Spleen (tissue), 7 donors: ENCODE data around the gene ATP13A4.

Experiments used
- CTCF ChIP-seq, 11 experiments: fragments of 200-600 bp in 7 of 11; fragments of 450-650 bp in 4 of 11; sonication (generic) in 4 of 11; IDR thresholded peaks in 8 of 11; conservative IDR thresholded peaks in 3 of 11; 1 replicate in 7 of 11; 2 replicates in 4 of 11; pipeline versions ENCODE4 v1.4.0 to v1.8.0; 2016 to 2021; ENCODE audit warnings: antibody characterized with exemption in 11 of 11, inconsistent platforms in 4 of 11, mild to moderate bottlenecking in 1 of 11
- POLR2A ChIP-seq, 3 donors: fragments of 450-650 bp; IDR thresholded peaks; one replicate each; pipeline ENCODE4 v1.5.1; 2017; ENCODE audit warnings: antibody characterized with exemption in 3 of 3, mild to moderate bottlenecking in 1 of 3
- donor health status: DM: no; HTN: no; CAD: no; lungs with moderate emphysema.
- donor health status: DM: no; HTN: no; CAD: no.
- donor health status: DM: no; HTN: no; CAD: no.

- TF ChIP-seq POLR2A (IDR thresholded peaks at IDR 0.05) (no peak), CTCF (IDR thresholded peaks at IDR 0.05 in 8 of 11, conservative IDR thresholded peaks at IDR 0.05 in 3 of 11) (no peak)
Measured at GRCh38 chr3:193585530-193585929, 30.8 kb upstream of the ATP13A4 start.
